Activated CD4-positive, alpha-beta T cell treated with anti-CD3 and anti-CD28 coated beads, Interleukin-2, Interleukin-4, amounts not matched to agents 100 ng/mL and 50 ng/mL, durations not matched to agents 16 hours and 8 hours (primary cell): Measurements from ENCODE around the gene CIP2A.
"Not testable (repeated sequence)": the region's sequence is repeated elsewhere in the genome, so short reads cannot be mapped to it uniquely, and the experiment has no call there.

Experiments
- DNase-seq: peaks from one replicate; pipeline ENCODE4 v3.0.0-alpha.2; 2020; ENCODE audit warnings: low spot score

Gene CIP2A

DNA sequence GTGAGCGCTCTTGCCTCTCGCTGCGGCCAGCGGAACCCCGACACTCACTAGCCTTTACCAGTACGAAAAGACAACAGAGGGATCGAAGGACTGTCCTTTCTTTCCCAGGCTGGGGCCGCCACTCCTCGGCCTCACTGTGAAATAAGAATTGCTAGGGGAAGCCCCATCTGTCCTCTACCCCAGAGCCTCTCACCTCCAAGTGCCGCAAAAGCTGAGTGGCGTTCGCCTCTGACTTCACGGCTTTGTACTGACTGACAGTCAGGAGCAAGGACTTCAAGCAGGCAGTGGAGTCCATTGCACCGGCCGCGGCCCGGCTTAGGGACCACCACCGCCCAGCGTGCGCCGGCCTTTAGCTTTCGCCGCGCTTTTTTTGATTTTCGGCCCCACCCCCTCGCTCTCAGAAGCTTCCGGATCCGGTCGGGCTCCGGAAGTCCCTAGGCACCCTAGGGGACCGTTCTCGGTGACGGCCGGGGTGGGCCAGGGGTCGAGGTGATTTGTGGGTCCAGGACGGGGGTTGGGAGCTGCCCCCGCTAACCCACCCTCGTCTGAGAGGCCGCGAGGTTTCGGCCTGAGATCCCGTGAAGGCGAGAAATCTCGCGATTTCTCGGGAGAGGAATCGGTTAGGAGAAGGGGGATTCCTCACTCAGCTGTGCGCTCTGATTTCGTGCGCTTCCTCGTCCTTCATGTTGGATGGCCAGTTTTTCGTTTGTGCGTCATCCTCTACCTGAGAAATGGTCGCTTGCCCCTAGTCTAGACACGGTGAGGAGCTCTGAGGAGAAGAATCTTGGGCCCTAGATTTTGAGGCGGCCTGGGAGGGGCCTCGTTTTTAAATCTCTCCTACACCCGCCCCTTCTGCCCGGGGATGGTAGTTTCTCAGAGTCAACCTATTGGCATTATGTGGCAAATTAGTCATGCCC lies at the start of gene CIP2A, which contains the start of gene DZIP3:
CIP2A (minus strand) TSS at position 358 of the 917 bp plus-strand sequence; CDS start at position 295, 63 bp downstream.
DZIP3 (plus strand) TSS at position 642 of the 917 bp plus-strand sequence. CDS start 15,685 bp downstream, outside the sequence.
- DNase-seq = peak; percentile 91

DNA sequence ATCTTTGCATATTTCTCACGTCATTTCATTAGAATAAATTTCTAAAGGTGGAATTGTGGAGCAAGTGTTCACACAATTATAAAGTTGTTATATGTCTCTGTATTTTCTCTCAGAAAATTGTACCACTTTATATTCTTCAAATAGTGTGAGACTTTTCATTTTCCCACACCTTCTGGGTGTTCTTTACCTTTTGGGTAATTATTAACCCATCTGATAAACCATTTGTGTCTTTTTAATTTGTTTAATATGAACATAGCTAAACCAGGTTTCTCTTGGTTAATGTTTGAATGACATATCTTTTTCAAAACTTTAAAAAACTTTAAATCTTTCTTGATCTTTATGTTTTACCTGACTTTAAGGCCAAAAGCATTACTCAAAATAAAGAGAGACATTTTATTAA lies 40.7 kb upstream of the CIP2A start:
- no peak for DNase-seq

DNA sequence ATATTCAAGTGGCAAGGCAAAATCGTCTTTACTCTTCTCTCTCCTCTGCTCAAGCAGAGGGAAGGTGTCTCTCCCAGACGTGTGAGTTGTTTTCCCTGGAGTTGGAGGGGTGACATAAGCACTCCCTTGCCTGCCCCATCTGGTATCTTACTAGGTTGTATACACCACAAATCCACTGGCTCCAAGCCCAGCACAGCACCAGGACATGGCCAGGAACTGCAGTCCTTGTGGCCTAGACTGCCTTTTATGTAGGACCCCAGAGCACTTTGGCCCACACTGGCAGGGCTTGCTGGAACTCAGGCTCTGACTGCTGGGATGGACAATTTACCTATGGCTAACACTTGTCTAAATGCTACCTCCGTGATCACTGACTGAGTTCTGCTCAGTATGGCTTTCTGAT lies 34.3 kb upstream of the CIP2A start:
- DNase-seq = no peak

DNA sequence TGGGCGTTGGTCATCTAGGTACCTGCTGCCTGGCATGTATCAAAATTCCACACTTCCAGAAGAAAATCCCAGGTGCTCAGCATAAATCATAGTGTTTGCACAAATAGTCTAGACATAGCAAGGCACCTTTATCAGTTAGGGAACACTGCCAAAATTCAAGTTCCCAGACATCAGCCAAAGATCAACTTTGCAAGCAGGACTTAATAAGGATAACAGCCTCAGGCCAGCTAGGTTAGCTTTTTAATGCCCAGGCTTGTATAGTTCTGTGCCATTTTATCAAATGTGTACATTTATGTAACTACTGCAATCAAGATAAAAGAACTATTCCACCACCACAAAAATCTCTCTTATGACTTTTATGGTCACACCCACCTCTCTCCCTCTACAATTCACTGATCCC lies 31.0 kb upstream of the CIP2A start:
- DNase-seq = no peak

DNA sequence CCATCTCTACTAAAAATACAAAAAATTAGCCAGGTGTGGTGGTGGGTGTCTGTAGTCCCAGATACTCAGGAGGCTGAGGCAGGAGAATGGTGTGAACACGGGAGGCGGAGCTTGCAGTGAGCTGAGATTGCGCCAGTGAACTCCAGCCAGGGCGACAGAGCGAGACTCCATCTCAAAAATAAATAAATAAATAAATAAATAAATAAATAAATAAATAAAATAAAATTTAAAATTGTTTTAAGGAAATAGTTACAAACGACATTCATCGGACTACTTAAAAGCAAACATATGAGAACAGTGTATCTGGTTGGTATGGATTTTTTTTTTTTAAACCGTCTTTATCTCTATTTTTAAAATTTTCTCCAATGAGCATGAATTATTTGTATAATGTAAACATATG lies 26.9 kb upstream of the CIP2A start:
- DNase-seq = not testable (repeated sequence)

DNA sequence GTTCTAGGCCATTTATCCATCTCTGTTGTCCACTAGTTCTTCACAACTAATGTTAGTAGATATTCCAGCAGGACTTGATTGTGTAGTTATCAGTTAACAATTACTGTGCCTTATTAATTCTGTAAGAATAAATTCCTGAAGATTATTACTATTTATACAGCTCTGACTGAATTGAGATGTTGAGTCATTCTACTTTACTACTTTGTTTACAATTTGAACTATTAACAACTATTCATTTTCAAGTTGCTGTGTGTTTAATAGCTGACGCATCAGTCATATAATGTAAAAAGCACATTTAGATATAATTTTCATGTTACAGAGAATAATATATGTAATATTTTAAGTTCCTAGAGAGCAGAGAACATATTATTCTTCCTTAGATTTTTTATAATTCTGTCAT lies 21.4 kb upstream of the CIP2A start:
- no peak for DNase-seq

DNA sequence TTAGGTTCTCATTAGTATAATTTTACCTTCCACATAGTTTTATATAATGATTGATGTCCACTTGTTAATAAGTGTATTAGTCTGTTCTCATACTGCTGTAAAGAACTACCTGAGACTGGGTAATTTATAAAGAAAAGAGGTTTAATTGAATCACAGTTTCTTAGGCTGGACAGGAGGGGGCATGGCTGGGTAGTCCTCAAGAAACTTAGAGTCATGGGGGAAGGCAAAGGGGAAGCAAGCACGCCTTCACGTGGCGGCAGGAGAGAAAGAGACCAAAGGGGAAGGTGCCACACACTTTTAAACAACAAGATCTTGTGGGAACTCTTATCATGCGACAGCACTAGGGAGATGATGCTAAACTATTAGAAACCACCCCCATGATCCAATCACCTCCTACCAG lies 19.5 kb upstream of the CIP2A start:
- DNase-seq = no peak

DNA sequence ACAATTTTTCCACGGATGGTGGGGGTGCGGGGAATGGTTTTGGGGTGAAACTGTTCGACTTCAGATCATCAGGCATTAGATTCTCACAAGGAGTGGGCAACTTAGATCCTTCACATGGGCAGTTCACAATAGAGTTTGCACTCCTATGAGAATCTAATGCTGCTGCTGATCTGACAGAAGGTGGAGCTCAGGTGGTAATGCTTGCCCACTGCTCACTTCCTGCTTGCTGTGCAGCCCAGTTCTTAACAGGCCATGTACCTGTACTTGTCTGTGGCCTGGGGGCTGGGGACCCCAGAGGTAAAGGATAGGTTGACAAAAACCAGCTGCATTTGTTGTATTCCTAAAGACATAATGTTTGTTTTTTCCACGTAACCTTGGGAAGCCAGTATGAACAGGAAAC lies 16.3 kb upstream of the CIP2A start:
- DNase-seq = no peak

DNA sequence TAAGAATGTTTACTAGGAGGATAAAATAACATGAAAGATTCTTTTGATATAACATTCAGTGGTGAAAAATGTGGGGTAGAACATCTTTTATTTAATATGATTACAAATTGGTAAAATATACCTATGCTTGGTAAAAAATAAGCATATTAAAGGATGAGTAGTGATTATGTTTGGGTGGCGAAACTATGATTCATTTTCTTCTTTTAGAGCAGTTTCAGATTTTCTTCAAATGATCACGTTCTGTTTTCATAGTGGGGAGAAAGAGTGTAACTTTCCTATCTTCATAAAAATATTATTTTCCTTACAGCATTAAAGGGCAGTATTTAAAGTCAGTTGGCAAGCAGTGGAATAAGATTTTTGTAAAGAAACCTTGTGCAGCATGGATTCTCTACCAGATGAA lies 15.8 kb upstream of the CIP2A start:
- no peak for DNase-seq

DNA sequence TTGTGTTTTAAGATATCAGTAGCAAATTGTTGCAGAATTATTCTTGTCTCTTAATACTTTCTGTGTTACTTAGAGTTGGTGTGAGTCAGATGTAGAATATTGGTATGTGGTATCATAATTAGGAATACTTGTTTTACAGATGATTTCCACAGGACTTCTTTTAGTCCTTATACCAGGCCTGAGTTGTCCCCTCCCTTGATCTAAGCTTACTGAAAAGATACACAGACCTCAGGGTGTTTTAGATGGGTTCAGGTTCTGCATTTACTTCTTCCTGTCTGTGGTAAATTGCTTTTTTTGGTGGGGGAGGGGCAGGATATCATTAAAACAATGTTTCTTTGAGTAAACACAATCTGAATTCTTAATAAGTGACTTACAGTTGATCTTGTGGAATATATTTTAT lies 14.5 kb upstream of the CIP2A start:
- DNase-seq = no peak

DNA sequence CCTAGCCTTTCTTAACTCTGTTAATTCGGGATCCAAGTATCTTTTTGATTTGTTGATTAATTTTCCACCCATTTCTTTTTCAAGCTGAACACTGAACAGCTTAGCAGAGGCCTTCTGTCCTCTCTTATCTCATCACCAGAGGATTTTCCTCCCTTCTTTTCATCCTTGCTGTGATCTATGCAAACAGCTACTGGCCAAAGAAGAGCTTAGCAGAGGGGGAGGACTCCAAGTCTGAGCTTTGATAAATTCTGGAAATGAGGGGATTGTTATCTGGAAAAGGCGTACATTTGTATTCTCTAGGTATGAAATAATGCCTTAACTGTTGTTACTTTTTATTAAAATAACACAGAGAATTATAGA lies 13.7 kb upstream of the CIP2A start:
- no peak for DNase-seq

DNA sequence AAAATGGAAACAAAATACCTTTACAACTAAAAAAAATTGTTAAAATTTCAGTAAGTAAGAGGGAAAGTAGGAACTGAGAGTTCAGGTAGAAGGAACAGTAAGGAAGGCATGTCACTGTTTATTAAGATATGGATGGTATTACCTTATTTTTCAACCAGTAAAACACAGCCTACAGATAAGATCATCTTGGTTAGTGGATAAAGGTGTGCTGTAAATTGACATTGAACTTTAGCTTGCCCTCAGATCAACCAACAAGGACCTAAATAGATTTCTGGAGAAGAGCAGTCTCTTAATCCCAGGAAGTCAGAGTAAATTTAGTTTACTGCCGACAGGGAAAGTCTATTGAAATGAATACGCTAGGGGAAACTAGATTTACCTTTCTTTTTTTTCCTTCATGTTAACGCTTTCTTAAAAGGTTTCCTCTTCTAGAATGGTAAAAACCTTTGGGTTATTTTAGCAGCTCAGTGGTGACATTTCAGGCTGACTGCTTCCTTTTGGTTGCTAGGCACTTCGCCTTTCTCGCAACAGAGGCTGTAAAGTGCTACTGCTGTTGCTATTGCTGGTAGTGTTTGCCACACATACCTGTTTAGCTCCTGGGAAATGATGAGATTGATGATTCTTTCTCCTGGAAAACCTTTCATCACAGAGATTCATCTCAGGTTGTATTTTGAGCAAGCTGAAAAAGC lies 13.2 kb upstream of the CIP2A start:
- no peak for DNase-seq

DNA sequence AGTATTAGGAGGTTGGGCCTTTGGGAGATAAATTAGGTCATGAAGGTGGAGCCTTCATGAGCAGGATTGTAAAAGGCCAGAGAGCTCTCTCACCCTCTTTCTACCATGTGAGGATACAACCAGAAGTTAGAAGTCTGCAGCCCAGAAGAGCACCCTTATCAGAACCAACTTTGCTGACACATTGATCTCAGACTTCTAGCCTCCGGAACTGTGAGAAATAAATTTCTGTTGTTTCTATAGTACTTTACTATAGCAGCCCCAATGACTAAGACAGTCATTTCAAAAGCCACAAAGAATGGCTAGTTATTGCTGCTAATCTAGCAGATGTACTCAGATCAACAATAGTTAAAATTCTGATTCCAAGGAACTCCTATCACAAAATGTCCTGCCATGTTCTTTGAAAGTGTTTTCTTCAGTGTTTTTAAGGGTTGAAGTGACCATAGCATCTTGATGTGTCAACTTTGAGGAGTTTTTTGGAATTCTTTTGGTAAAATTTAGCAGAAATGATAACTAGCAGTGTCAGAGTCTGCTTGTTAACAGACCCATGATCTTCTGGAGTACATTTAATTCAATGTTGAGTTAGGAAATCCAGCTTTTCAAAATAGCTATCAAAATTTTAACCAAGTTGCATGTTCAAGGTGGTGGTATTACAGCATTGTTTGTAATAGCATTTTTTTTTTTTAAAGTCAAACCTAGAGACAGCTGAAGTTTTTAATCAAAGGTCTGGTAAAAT lies 10.6 kb upstream of the CIP2A start:
- DNase-seq = peak; percentile 64

DNA sequence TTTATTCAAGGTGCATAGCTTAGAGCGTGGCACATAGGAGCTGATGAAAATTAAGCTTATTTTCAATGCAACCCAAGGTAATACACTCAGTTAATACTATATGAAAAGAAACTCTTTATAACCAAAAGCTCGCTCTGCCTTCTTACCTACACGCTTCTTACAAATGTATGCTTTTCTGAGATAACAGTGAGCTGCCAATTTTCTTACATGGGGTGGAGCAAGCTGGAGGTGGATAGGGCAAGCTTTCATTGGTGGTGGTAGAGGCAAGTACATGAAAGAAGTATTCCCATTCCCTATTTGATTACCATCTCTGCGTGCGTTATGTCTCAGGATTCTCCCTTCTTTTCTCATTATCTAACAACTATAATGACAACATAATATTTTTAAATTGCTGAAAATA lies 9.1 kb upstream of the CIP2A start:
- DNase-seq = no peak

DNA sequence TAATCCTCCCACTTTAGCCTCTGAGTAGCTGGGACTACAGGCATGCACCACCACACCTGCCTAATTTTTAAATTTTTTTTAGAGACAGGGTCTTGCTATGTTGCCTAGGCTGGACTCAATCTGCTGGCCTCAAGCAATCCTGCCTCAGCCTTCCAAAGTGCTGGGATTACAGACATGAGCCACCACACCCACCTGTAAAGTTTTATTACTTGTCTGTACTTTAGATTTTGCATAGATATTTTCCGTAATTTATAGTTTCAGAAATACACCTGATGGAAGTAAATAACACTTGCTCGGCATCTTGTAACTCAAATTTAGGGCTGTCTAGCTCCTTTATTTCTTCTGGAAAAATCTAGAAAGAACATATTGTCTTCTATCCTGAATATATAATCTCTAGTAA lies 6.1 kb upstream of the CIP2A start:
- DNase-seq = no peak

DNA sequence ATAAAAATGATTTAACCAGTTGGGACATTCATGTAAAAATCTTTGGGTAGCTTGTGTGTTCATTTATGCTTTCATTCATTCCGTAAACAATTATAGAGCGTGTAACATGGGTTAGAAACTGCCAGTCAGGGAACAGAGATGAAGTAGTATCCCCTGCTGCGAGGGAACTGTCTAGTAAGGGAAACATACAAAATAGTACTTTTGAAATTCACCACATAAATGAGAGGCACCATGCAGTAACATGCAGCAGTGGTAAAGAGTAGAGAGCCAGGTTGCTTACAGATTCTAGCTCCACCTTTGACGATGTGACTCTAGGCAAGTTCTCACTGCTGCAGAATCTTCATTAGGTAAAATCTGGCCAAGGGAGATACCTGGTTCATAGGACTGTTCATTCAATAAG lies 1.2 kb upstream of the CIP2A start:
- DNase-seq = no peak

DNA sequence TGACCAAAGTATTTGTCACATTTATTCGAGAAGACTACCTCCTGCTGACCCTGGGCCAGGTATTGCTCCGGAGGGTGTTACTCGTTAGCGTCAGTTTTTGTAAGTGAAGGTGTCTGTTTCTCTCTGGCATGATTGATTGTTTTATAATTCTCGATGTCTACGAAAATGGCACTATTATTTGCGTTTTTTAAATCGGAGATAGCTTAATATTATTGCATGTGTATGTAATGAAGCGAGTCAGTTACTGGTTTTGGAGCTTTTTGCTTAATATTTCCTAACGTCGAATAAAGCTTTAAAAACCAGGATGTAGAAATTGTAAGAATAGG lies 723 bp upstream of the CIP2A start:
- no peak for DNase-seq

DNA sequence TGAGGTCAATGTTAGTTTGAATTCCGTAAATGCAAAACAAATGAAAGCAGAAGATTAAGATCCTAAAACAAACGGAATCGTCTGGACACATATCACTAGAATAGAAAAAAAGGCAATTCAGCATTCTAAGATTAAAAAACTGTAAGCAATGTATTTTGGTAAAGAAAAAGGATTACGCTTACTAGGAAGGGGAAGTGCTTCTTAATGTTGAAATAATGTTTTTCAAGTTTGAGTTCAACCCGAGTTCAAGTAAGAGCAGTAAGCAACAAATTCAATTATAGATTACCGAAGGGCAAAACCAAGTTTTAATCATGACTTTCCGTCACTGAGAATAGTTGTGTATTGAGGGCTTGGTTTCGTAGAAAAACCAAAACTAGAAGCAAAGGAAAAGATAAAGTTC lies 637 bp downstream of the CIP2A start:
- DNase-seq = no peak

DNA sequence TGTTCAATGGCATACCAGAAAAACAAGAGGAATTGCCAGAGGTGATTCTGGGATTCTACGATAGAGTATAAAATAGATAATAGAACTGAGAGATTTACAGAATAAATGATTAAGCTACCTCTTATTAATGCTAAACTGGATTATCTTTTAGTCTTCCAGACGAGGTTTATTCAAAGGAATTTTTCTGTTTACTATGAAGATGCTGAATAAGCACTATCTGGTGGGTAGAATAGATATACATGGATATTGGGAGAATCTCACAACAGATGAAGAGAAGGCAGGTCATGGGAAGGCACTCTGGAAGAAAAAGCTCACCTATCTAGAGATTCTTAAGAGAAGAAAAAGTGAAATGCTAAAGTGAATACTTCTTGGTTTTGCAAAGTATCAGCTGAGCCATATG lies 11.2 kb downstream of the CIP2A start:
- DNase-seq = no peak

DNA sequence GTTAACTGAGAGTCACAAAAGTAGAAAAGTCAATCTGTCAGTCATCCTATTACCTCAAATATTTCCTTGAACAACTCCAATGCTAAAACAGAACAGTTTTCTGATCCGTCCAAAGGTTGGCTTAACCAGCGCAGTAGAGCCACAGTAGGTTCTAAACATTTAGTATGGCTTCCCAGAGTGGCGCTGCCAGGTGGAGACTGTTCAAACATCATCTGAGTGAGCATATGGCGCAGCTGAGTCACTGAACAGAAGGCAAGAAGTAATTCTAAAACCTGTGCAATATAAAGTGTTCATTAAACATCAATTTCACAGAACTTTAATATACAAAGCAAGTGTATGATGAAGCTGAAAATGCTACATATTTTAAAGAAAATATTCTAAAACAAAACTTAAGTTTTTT lies 19.9 kb downstream of the CIP2A start:
- no peak for DNase-seq

DNA sequence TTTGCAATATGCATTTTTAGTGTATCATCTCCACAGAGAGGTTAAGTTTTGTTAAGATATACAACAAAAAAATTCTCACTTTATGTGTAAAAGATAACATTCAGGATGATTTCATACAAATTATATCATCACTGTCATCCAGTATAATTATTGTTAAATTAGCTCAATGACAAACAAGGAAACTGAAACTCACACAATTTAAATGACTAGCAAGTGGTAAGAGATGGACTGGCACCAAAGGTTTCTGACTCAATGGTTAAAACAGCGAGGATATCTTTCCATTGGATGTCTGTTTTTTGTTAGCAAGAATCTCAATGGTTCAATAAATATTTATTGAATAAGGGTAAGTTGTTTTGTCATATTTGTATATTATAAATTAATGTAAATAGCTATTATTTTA lies 22.6 kb downstream of the CIP2A start:
- no peak for DNase-seq

DNA sequence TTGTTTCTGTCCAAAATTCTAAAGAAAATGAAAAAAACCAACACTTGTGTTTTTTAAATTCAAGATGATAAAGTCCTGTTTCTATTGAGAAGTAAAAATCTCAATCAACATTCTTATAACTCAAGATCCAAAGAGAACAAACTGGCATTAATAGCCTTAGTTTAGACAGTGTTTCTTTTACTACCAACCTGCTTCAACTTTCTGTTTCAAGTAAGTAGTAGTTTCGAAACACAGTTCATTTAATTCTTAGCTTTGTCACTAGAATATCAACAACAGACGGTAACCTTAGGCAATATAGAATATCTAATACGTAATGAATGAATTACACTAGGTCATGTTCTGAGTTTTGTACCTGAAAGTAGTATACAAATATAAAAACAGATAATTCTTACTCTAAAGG lies 23.7 kb downstream of the CIP2A start:
- no peak for DNase-seq

DNA sequence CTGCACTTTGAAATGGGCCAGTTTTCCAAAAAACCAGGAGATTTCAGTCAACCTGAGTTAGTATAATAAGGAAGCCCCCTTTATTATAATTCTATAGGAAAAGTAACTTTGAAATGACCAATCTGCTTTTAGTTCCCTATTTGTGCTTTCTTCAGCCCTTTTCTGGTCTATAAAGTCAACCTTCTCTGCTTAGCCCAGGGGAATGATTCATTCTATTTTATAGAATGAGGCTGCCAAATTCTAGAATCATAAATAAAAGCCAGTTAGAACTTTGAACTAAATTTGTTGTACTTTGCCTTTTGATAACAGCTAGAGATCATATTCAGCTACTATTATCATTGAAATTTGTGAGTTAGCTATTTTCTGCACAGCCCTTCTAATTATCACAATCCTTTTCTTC lies 24.7 kb downstream of the CIP2A start:
- DNase-seq = no peak
